Measurements from ENCODE around the gene ADRA1B.

GRCh38 chr5:159902444-159903121, 13.7 kb upstream of the ADRA1B start:
- TF ChIP-seq EZH2 (IDR thresholded peaks at IDR 0.05) = no peak
- TF ChIP-seq POLR2AphosphoS5 (IDR thresholded peaks at IDR 0.05; ENCODE audit: borderline replicate concordance, low read depth, low read length) = no peak
